Kidney (tissue), 14 donors: Measurements from ENCODE around the gene PPARGC1A. TPM values are rescaled to one million over a fixed set of nuclear protein-coding genes. Genes with fewer than 3 reads are reported as not detected.

ENCODE experiments used
- DNase-seq, 5 donors: peaks; one replicate each; pipeline ENCODE4 v3.0.0-alpha.2; 2013 to 2020
- FAIRE-seq: peaks from 2 replicates; lab custom pipeline; 2012; peaks lifted over from hg19 to GRCh38; lab: Jason Lieb, UNC
- H3K27ac ChIP-seq, 2 donors: one replicate each; pipeline ENCODE4 v1.7.0; 2013; ENCODE audit warnings: low read depth in 2 of 2, low read length in 2 of 2, inconsistent platforms in 1 of 2
- H3K27me3 ChIP-seq: one replicate; pipeline ENCODE4 v1.7.1; 2013; ENCODE audit warnings: low read length, inconsistent platforms; ENCODE audit not compliant: control insufficient read depth, insufficient read depth
- H3K36me3 ChIP-seq, 3 donors: one replicate each; pipeline versions ENCODE4 v1.7.0 to v1.7.1; 2013; ENCODE audit warnings: low read length in 3 of 3, control low read depth in 1 of 3, inconsistent platforms in 1 of 3; ENCODE audit not compliant: insufficient read depth in 3 of 3, control insufficient read depth in 2 of 3
- H3K4me1 ChIP-seq, 3 donors: one replicate each; pipeline versions ENCODE4 v1.7.0 to v1.7.1; 2013; ENCODE audit warnings: low read length in 3 of 3, inconsistent platforms in 1 of 3, low read depth in 1 of 3; ENCODE audit not compliant: control insufficient read depth in 2 of 3, insufficient read depth in 2 of 3
- H3K4me3 ChIP-seq, 3 donors: one replicate each; pipeline versions ENCODE4 v1.7.0 to v1.8.1; 2013; ENCODE audit warnings: low read length in 3 of 3, control low read depth in 1 of 3, inconsistent platforms in 1 of 3
- H3K9ac ChIP-seq, 3 donors: one replicate each; pipeline versions ENCODE4 v1.7.0 to v1.7.1; 2013; ENCODE audit warnings: low read length in 3 of 3, control low read depth in 1 of 3, inconsistent platforms in 1 of 3
- H3K9me3 ChIP-seq, 3 donors: one replicate each; pipeline versions ENCODE4 v1.7.0 to v1.7.1; 2013; ENCODE audit warnings: low read length in 3 of 3, control low read depth in 1 of 3, inconsistent platforms in 1 of 3; ENCODE audit not compliant: control insufficient read depth in 2 of 3, insufficient read depth in 1 of 3
- intact Hi-C: fragments of 100-400 bp; cut with DNase I; formaldehyde crosslinking; loops from one replicate; pipeline ENCODE4 v1.11.1; 2022
- polyA plus RNA-seq: library from polyadenylated mRNA; stranded (reverse); fragments of 350-450 nt; fragmentation: Illumina TruSeq; extraction: RNeasy Lipid Tissue Mini Kit (QIAGEN cat#74804); gene quantifications from one replicate; pipeline ENCODE4 v1.2.3, GENCODE V29; 2014; ENCODE audit warnings: low read depth, low replicate concordance; ENCODE audit not compliant: insufficient read depth
- total RNA-seq: library from RNA; stranded (reverse); fragmentation: NEBNext Ultra II Directional; extraction: Animal tissue kit (Norgen Biotek cat#: 25700); gene quantifications from one replicate; pipeline ENCODE4 v1.2.1, GENCODE V29; 2021
- TF ChIP-seq, protein P1 (sequence below): IDR thresholded peaks from 3 replicates; pipeline ENCODE4 v1.5.1; 2012; ENCODE audit warnings: mild to moderate bottlenecking, moderate library complexity, borderline replicate concordance; ENCODE audit not compliant: insufficient read depth; ENCODE audit errors: extremely low read depth
- donor health status: control.
- donor health status: control.
- donor health status: control.
- donor health status: control.
- donor health status: control.
- donor health status: DM: yes; HTN: yes; CAD: no.
- donor health status: Normal renal cell carcinoma (clear cell type).

The PPARGC1A gene
- total and polyA plus RNA-seq, 2 donors from 2014 or later = 22.8 to 80.8 TPM

DNA sequence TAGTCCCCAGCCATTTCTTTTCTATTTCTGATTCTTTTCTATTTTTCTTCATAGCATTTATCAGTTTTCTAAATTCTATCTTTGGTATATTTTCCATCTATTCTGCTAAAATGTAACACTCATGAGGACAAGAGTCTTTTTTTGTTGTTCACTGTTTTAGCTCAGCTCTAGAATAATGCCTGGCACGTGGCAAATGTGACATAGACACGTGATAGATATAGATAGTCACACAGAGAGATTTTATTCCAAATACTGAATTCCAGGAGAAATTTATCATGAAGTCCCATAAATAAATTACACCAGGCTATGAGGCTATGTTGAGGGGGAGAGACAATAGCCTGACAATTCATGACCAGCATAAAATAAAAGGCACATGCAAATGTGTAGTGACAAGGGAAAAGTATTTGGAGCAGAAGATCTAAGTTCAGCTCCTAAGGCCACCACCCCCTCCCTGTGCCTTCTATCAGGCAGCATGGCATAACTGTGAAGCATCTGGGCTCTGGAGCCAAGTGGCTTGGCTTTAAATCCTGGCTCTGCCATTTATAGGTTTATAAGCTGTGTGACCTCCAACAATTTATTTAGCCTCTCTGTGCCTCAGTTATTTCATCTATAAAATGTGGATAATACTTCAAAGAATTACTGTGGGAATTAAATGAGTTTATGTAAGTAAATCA, 25.7 kb upstream of the PPARGC1A start:
- intact Hi-C loops = no loop called here
- H3K27ac ChIP-seq = no peak overlapping the region
- FAIRE-seq (no peak), DNase-seq (no peak)
- H3K36me3 ChIP-seq = no peaks in the 10 kb centered on the region
- H3K9ac ChIP-seq = no peak overlapping the region
- no peak overlapping the region for H3K4me3 ChIP-seq
- H3K27me3 ChIP-seq = no peaks in the 10 kb centered on the region
- TF ChIP-seq, protein P1, sequence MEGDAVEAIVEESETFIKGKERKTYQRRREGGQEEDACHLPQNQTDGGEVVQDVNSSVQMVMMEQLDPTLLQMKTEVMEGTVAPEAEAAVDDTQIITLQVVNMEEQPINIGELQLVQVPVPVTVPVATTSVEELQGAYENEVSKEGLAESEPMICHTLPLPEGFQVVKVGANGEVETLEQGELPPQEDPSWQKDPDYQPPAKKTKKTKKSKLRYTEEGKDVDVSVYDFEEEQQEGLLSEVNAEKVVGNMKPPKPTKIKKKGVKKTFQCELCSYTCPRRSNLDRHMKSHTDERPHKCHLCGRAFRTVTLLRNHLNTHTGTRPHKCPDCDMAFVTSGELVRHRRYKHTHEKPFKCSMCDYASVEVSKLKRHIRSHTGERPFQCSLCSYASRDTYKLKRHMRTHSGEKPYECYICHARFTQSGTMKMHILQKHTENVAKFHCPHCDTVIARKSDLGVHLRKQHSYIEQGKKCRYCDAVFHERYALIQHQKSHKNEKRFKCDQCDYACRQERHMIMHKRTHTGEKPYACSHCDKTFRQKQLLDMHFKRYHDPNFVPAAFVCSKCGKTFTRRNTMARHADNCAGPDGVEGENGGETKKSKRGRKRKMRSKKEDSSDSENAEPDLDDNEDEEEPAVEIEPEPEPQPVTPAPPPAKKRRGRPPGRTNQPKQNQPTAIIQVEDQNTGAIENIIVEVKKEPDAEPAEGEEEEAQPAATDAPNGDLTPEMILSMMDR = no peak
- H3K4me1 ChIP-seq = no peaks in the 10 kb centered on the region
- no peaks in the 10 kb centered on the region for H3K9me3 ChIP-seq

DNA sequence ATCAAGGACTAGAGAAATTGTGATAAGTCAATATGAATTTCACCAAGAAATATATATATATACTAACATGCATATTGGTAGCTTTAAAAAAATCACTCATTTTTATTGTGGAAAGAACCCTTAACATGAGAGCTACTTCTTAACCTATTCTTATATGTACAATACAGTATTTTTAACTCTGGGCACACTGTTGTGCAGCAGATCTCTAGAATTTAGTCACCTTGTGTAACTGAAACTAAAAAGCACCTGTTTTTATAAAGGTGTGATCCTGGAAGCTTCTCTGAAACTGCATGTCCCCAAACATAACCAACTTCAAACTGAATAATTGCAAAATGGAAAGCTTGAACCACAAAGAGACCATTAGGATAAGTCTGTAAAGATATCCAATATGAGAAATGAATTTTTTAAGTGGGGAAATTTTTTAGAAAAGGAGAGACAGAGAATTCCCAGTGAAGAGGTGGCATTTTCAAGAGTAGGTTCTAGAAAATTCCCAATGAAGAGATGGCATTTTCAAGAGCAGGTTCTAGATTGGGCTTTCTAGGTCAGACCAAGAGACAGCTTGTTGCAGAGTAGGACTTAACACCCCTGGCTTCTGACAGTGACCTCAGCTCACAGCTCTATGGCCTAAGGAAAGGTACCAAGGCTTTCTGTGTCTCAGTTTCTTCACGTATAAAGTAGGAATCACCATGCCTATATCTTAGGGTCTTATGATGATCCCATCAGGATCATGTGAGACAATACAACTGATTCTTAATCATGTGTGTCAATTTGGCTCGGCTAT, 22.0 kb upstream of the PPARGC1A start:
- no peak overlapping the region for H3K27ac ChIP-seq
- no peak for FAIRE-seq
- H3K4me3 ChIP-seq = no peak overlapping the region
- no peak overlapping the region for H3K9ac ChIP-seq
- H3K9me3 ChIP-seq = no peaks in the 10 kb centered on the region
- no peaks in the 10 kb centered on the region for H3K27me3 ChIP-seq
- no peaks in the 10 kb centered on the region for H3K36me3 ChIP-seq
- no peak for DNase-seq
- intact Hi-C loops = no loop called here
- TF ChIP-seq, protein P1 = no peak
- H3K4me1 ChIP-seq = no peaks in the 10 kb centered on the region

DNA sequence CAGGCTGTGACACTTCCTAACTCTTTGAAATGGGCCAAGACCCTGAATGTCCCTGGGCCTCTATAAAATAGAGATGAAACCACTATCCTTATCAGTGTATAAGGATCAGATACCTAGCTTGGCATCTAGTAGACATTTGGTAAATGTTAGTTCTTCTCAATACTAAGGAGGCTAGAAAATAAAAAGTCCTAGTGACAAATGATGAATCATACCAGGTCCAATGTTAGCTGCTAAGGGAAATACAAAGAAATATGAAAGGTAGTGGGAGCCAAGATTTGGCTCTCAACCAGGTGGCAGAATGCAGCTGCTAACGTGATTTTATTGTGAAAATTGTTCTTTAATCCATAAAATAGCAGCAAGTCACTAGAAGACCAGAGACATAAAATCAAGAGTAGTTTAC, 19.8 kb upstream of the PPARGC1A start:
- no peak for FAIRE-seq
- Histone ChIP-seq H3K27ac (no peak overlapping the region), H3K4me3 (no peak overlapping the region), H3K4me1 (no peaks in the 10 kb centered on the region), H3K36me3 (no peaks in the 10 kb centered on the region), H3K9ac (no peak overlapping the region), H3K27me3 (no peaks in the 10 kb centered on the region), H3K9me3 (no peaks in the 10 kb centered on the region)
- TF ChIP-seq, protein P1 = no peak
- intact Hi-C loops = no loop called here
- DNase-seq = no peak
